GM18907 (cell line): ENCODE results near the gene TMEM256.

Experiments
- ATAC-seq: cut with Tn5 transposase; IDR thresholded peaks from one replicate; pipeline ENCODE4 v1.9.1; 2021; ENCODE audit warnings: mild to moderate bottlenecking, moderate library complexity; ENCODE audit not compliant: unreplicated experiment

Gene TMEM256

DNA sequence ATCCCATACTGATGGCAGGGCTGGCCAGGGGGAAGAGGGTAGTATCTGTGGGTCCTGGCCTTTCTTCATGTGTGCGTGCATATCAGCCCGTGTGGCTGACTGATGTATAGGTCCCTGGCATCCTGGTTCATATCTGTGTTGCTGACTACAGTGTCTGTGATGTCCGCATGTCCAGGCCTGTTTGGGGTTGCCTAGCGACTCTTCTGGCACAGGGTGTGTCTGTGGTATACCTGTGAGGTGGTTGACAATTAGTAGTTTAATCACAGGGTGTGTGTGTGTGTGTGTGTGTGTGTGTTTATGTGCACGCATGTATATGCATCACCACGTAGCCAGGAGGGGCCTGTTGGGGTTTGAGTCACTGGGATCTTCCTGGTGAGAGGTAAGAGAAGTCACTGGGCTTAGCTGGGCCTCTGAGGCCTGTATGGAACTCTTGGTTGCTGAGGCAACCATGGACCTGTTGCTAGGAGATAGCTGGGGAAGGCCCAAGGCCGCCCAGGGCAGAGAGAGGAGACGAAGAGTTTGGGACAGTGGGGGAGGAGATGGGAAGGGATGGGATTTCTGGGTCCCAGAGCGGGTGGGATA is 49.5 kb downstream of the TMEM256 start:
- ATAC-seq = no peak
